GM10248 (cell line): ENCODE measurements around the gene CHPF.

Experiments used
- CTCF ChIA-PET: fragments of 300-600 bp; sonication (Branson Sonifier 250); formaldehyde crosslinking; extraction: SDS; loops from one replicate; lab custom pipeline; 2021; ENCODE audit warnings: antibody characterized with exemption; lab: Yijun Ruan, JAX
- POLR2A ChIA-PET: fragments of 350-650 bp; sonication (Branson Sonifier 250); formaldehyde crosslinking; extraction: SDS; loops from one replicate; lab custom pipeline; 2020; ENCODE audit warnings: antibody characterized with exemption; lab: Yijun Ruan, JAX
- DNase-seq: peaks from one replicate; pipeline ENCODE4 v3.0.0; 2012; ENCODE audit errors: extremely low spot score
- TF ChIP-seq, protein P1 (sequence below): IDR thresholded peaks from 2 replicates; pipeline ENCODE4 v1.5.1; 2012; ENCODE audit warnings: mild to moderate bottlenecking, low read depth; ENCODE audit errors: extremely low read depth, missing control alignments, control extremely low read depth

CHPF gene

DNA sequence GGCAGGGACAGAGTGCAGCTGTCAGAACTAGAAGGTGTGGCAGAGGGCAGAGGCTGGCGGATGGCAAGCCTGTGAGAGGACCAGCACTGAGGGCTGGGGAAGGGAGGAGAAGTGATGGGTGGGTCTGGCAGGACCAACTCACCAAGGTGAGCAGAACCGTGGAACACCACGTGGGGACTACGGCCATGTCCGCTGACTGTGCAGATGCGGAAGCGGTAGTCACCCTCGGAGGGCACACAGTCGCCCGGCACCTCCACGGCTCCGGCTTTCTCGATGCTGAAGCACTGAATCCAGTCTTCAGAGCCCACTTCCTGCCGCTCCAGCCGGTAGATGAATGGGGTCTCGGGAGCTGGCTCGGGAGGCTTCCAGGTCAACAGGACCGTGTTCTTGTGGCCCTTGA lies 23.5 kb upstream of the CHPF start:
- POLR2A ChIA-PET: no interaction called here
- DNase-seq: no peak
- CTCF ChIA-PET: interaction anchor here (2.3 kb wide), 1 partner anchor 12 kb away, joined by 7 read pairs; no protein-coding TSS in a partner anchor
- TF ChIP-seq, protein P1, sequence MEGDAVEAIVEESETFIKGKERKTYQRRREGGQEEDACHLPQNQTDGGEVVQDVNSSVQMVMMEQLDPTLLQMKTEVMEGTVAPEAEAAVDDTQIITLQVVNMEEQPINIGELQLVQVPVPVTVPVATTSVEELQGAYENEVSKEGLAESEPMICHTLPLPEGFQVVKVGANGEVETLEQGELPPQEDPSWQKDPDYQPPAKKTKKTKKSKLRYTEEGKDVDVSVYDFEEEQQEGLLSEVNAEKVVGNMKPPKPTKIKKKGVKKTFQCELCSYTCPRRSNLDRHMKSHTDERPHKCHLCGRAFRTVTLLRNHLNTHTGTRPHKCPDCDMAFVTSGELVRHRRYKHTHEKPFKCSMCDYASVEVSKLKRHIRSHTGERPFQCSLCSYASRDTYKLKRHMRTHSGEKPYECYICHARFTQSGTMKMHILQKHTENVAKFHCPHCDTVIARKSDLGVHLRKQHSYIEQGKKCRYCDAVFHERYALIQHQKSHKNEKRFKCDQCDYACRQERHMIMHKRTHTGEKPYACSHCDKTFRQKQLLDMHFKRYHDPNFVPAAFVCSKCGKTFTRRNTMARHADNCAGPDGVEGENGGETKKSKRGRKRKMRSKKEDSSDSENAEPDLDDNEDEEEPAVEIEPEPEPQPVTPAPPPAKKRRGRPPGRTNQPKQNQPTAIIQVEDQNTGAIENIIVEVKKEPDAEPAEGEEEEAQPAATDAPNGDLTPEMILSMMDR: no peak

DNA sequence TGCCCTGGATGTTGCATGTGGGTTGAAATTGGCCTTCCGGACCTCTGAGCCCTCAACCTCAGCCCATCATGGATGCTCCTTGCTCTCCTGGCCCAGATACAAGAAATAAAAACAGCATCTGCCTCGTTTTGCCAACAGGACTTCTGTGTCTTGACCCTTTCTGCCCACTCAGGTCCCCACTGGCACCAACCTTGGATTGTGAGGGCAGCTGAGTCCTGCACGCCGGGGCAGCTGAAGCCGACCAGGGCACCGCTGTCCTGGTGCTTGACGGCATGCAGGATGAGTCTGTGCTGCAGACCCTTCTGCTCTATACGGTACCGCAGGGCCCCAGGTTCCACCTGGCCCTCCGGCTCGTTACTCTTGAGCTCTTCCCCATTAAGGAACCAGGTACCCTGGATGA lies 23.0 kb upstream of the CHPF start:
- CTCF ChIA-PET: interaction anchor here (1.4 to 2.3 kb wide), 2 partner anchors 11 to 37 kb away, joined by 3 to 7 read pairs; no protein-coding TSS in a partner anchor
- TF ChIP-seq, protein P1: no peak
- POLR2A ChIA-PET: no interaction called here
- no peak for DNase-seq

DNA sequence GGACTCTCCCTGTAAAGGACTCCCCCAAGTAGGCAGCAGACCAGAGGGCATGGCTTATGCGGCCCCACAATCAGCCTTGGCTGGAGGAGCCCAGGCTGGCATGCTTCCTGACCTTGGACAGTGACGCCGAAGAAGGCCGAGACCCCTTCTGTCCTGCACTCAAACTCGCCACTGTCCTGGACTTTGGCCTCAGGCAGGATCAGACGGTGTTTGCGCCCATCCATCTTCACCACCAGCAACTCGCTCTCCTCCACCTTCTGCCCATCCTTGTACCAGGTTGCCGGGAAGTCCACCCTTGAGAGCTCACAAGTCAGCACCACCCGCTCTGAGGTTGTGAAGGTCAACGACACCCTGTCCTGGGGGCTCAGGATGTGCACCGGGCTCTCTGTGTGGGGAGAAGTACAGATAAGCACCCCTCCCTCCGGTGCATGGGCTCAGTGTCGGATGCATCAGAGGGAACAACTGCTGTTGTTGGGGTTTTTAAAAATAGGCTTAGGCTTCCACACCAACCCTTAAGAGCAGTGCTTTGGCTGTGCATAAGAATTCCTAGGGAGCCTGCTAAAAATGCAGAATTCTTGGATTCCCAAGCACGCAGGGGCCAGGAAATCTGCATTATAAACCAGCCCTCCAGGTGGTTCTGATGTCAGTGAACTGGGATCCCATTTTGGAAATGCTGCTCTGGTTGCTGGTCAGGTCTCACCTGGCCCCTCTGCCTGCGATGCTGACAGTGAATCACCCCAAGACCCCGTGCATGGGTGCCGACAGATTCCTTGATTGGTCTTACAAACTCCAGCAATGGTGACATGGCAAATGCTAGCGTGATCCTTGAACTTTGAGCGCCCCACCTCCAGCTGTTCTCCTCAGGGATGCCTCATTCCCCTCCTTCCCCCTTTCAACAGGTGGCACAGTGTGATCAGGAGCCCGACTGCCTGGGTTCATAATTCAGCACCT lies 21.8 kb upstream of the CHPF start:
- TF ChIP-seq, protein P1: no peak
- CTCF ChIA-PET: interaction anchor here (1.4 to 2.3 kb wide), 2 partner anchors 10 to 35 kb away, joined by 3 to 7 read pairs; no protein-coding TSS in a partner anchor
- no peak for DNase-seq
- POLR2A ChIA-PET: no interaction called here

DNA sequence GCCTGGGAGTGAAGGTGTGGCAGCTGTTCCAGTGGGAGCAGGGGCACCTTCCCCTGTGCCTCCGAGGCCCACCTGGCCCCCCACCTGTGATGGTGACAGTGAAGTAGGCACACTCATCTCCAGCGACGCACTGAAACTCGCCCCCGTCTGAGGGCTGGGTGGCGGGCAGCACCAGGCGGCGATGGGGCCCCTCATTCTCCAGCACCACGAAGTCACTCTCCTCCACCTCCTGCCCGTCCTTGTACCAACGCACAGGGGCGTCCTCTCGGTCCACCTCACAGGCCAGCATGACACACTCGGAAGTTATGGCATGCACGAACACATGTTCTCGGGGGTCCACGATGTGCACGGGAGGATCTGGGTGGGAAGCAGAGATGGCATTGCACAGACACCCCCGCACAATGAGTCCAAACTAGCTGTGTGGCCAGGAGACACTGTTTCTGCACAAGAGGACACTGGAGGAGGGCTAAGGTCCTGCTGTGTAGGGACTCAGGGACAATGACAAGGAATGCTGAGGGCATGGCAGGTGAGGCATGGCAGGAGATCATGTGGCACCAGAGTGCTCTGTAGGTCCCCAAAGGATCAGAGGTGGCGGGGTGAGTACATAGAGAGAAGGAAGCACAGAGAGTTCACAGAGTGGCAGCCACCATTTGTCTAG lies 19.8 kb upstream of the CHPF start:
- TF ChIP-seq, protein P1: no peak
- ChIA-PET CTCF (interaction anchor here (1.2 to 5.3 kb wide), 3 partner anchors 13 to 161 kb away, joined by 3 to 66 read pairs (median 38); partner anchors contain the start of genes CHPF and TMEM198), POLR2A (no interaction called here)
- no peak for DNase-seq

DNA sequence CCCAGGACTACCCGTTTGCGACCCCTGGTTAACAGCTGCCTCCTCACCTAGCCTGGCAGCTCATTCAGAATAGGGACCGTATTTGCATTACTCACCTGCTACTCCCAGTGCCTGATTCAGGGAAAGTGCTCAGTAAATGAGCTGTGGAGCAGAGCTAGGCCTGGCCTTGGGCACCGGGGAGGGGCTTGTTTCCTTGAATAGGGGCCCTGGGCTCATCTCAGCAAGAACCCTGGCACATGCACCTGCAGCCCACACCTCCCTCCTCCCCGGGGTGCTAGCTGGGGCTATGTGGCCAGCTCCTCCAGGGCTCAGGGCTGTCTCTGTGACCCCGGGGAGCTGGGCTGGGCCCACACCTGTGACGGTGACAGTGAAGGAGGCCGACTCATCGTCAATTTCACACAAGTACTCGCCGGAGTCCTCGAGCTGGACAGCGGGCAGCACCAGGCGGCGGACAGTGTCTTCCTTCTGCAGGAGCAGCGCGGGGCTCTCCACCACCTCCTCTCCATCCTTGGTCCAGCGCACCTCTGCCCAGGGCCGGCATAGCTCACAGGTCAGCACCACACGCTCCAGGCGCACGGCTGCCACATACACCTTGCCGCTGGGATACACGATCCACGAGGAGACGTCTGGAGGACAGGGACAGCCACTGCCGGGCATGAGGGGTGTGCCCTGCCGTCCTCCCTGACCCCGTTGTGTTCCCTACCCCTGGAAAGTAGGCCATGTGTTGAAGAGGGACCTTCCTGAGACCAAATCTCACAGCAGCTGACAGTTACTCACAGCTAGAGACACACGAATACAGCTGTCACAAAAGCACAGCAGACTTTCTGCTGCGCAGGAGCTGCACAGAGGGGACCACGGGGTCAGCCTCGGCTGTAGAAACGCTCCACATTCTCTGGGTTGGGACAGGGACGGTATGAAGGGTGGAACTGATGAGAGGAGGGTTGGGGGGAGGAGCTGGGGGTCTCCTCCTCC lies 18.7 kb upstream of the CHPF start:
- CTCF ChIA-PET: interaction anchor here (1.1 to 5.3 kb wide), 11 partner anchors 9 to 160 kb away, joined by 3 to 66 read pairs (median 13); partner anchors contain the start of genes CHPF, INHA, OBSL1 and STK11IP
- no peak for DNase-seq
- POLR2A ChIA-PET: no interaction called here
- TF ChIP-seq, protein P1: no peak
